Measurements from ENCODE around the gene CFAP74.

CFAP74 gene

DNA sequence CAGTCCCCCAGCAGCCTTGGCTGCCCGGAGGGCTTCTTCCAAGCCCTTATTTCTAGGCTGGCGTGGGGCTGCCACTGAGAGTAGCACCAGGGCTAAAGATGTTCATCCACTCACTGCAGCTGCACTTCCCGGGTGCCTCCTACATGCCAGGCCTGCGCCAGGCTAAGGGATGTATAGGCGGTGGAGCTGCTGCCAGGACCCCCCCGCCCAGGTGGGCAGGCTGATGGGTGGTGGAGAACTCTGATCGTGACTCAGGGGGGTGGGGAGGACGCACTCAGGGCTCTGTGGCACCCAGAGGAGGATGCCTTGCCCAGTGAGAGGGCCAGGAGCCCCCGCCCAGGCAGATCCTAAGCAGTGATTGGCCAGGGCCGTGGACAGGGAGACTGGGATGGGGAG lies 34.1 kb downstream of the CFAP74 start:
- DNase-seq, result no peak

DNA sequence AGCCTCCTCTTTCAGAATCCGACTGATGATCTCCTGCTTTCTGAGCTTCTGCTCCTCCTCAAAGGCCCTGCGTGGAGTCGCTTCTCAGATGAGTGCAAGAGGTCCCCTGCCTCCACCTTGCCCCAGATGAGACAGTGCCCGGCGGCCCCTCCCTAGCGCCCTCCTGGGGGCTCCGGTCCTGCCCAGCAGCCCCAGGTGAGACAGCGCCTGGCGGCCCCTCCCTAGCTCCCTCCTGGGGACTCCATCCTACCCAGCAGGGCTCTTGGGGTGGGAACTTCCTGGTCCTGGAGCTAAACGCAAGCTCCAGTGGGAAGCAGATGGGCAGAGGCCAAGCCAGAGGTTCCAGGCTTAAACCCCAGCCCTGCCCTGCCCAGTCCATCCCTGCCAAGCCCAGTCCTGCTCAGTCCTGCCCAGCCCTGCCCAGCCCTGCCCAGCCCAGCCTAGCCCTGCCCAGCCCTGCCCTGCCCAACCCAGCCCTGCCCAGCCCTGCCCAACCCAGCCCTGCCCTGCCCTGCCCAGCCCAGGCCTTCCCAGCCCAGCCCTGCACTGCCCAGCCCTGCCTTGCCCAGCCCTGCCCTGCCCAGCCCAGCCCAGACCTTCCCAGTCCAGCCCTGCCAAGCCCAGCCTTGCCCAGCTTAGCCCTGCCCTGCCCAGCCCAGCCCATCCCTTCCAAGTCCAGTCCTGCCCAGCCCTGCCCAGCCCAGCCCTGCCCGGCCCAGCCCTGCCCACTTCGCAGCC lies 34.6 kb downstream of the CFAP74 start:
- DNase-seq, result no peak

DNA sequence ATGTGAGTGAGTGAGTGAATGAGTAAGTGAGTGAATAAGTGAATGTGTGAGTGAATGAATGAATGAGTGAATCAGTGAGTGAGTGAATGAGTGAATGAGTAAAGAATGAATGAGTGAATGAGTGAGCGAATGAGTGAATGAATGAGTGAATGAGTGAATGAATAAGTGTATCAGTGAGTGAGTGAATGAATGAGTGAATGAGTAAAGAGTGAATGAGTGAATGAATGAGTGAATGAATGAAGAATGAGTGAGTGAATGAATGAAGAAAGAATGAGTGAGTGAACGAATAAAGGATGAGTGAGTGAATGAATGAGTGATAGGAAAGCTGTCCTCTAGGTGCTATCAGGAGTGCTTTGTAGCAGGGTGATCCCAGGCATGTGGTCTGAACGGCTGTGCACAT lies 35.7 kb downstream of the CFAP74 start:
- no peak for DNase-seq

DNA sequence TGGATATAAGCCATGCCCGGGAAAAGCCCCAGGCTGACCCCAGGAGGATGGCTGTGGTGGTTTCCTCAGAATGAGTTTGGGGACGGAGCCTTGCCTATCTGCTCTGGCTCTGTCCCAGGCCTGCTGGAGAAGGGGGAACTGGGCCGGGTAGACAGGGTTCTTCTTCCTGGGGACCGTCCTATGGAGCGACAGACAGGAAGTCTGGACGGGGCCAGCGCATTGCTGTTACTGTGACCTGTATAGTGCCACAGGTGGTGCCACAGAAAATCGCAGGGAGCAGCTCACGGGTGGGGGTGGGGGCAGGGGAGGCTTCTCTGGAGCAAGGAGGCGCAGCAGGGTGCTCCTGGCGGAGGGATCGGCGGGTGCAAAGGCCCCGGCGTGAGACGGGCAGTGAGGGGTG lies 36.4 kb downstream of the CFAP74 start:
- DNase-seq, result no peak

DNA sequence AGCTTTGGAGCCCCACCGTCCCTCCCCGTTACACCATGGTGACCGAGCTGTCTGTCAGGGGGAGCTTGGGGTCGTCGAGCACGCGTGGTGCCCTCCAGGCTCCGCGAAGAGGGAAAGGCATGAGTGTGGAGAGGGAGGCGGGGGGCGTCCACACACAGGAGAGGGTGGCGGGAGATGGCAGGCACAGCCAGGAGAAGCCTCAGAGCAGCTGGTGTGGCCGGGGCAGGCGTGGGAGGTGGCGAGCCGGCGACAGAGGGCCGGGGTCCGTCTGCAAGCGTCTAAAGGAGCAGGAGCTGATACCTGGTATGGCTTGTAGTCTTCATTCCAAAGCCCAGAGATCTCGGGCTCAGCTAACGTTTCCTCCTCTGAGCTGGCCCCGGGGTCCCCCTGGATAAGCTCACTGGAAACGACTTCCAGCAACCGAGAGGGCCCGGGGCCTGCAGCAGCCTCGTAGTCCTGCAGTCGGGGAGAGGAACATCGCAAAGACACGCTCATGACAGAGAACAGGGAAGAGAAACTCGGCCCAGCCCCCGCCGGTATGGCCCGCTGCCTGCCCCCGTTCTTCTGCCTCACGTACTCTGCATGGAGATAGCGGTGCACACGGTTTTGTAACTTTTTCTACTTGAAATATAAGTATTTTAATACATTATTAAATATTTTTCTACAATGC lies 37.4 kb downstream of the CFAP74 start:
- DNase-seq, result no peak

DNA sequence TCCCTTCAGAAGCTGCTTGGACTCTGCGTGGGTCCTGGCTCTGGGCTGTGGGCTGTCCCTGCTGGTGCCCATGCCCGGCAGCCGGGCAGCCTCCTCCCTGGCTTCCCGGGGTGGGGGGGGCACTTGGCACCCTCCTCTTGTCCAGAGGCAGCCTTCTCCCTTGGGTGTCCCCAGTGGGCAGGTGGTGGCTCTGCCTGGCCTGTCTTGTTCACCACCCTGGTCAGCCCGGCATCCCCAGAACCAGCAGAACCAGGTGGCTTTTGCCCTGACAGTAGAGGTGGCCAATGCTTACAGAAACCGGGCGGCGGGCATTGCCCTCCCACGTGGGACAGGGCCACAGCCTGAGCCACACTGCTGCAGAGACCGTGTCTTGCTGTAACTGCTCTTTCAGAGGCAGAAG lies 38.0 kb downstream of the CFAP74 start:
- DNase-seq, result no peak

DNA sequence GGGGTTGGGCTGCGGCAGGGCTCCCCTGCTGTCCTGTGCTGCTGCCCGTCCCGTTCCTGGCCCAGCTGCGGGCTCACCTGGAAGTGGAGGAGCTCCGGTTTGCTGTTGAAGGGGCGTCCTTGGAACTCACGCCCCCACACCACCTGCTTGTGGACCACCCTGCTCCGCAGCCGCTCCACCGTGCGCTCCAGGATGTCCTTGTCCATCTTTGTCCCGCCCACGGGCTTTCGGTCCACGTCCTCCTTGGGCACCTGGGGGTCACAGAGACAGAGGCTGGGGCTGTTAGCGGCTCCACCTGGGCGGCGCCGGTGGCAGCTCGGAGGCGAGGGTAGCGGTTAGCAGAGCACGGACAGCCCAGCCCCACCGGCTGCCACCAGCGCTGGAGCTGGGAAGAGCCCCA lies 38.8 kb downstream of the CFAP74 start:
- DNase-seq, result no peak

DNA sequence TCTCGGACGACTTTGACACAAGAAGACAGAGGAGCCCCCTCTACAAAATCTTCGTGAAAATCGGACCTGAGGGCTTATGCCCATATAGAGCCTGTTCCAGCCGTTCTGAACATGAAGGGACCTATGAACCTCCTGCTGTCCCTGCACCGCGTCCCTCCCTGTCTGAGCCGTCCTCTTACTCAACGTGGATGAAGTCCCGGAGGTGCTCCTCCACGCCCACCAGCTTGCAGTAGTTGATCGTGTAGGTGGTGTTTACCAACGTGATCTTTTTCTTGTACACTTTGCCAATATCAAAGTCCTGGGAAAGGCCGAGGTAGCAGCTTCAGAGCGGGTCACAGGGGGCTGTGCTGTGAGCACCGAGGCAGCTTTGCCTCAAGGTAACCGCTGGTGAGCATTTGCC lies 40.0 kb downstream of the CFAP74 start:
- no peak for DNase-seq

DNA sequence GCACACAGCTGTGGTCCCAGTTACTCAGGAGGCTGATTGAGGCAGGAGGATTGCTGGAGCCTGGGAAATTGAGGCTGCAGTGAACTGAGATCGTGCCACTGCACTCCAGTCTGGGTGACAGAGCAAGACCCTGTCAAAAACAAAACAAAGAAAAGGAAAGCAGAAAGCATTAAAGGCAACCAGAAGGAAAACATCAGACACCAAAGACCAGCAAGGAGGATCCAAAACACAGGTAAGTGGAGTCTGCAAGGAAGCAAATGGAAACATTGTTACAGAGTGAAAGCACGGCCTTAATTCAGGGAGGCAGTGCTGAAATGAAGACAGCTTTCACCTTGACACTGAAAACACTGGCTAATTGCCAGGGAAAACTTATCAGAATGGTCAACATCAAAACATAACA lies 40.8 kb downstream of the CFAP74 start:
- no peak for DNase-seq

DNA sequence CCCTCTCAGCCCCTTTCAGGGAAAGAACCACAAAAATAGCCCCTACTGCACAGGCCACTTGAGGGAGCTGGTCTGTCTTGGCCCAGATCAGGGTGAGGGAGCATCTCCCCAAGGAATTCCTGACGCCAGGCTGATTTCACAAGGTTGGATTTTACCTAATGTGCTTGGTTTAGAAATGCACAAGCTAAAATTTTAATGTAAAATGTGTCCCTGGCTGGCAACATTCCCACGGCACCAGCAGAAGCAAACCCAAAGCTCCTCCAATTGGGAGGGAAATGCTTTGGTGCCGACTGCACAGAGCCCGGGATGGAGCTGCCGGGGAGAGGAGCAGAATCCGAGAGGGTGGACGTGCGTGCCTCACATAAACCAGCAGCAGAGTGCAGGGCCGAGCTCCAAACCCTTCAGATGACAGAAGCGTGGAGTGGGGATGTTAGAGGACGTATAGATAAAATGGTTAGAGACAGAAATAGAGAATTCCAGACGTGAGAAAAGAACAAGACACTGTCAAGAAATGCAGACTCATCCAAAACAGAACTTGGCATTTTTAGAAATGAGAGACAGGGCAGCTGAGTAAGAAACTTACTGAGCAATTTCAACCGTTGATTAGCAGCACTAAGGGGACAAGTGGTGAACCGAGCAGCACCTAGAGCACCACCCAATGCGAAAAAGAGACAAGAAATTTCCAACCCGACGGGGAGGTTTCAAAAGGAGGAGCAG lies 42.9 kb downstream of the CFAP74 start:
- DNase-seq, result no peak

DNA sequence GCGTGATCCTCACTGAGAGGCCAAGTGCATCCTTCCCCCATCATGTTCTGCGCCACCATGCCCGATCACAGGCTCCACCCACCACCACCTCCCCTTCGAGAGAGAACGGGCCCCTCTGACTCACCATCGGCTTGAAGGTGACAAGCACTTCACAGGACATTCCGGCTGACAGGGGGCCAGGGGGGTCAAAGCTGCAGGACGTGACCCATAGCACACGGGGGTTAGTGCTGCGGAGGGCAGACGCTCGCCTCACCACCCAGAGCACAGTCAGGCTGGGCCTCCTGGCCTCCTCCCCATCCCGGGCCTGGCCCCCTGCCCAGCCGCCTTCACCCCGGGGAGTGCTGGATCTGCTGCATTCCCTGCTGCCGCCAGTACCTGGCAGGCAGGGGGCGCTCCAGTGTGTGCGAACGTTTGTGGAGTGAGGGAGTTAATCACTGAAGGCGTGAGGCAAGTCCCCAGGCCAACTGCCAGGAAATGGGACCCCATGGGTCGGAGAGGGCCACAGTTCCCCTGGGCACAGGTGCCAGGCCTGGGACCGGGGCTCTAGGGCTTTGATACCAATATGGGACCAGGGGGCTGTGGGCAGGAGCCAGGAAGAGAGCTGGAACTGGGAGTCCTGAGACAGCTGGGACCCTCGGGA lies 43.6 kb downstream of the CFAP74 start:
- DNase-seq, result no peak

DNA sequence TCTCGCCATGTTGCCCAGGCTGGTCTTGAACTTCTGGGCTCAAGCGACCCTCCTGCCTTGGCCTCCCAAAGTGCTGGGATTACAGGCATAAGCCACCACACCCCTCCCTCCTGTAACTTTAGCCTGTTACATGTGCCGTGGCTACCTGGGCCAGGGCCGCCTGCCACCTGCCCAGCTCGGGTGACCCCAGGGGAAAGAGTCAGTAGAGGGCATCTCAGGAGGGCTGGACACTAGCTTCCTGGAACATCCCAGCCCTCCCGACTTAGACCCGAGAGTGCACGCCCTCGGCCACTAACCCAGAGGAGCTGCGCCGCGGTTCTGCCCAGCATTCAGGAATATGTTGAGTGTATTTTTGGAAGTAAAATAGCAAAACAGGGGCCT lies 44.1 kb downstream of the CFAP74 start:
- DNase-seq, result no peak

DNA sequence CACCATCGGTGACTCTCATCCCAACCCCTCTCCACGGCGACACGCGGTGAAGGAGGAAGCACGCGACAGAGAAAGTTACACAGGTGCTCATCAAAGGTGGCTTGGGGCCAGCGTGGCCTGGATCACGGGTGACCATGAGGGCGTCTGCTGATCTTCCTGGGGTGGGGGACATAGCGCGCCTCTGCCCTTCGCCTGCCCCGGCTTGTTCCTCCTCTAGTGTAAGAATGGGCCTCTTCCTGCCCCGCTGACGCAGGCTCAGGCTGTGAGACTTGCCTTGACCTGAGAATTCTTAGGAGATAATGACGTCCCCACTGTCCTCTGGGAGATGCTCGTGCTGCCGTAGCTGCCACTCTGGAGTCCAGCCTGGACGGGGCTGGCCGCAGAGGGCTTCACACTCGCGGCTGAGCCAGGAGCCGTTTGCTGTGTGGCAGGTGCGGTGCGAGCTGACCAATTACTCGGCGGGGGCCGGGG lies 45.5 kb downstream of the CFAP74 start:
- no peak for DNase-seq

DNA sequence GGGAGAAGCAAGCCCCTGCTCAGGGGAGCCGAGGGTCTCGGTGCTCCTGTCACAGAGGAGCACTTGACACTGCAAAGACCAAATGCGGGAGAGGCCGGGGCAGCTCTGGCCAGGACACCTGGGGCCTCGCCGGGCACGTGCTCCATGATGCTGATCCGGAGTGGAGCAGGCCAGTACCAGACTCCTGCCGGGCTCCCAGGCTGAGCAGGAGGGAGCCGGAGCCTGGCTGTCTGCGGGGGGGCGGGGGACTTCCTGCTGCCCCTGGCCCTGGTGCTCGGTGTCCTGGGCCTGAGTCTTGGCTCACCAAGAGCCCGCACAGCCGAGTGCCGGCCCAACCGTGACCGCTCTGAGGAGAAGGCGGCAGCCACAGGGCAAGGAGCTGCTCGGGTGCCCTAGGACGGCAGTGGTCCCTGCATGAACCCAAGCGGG lies 46.0 kb downstream of the CFAP74 start:
- no peak for DNase-seq

DNA sequence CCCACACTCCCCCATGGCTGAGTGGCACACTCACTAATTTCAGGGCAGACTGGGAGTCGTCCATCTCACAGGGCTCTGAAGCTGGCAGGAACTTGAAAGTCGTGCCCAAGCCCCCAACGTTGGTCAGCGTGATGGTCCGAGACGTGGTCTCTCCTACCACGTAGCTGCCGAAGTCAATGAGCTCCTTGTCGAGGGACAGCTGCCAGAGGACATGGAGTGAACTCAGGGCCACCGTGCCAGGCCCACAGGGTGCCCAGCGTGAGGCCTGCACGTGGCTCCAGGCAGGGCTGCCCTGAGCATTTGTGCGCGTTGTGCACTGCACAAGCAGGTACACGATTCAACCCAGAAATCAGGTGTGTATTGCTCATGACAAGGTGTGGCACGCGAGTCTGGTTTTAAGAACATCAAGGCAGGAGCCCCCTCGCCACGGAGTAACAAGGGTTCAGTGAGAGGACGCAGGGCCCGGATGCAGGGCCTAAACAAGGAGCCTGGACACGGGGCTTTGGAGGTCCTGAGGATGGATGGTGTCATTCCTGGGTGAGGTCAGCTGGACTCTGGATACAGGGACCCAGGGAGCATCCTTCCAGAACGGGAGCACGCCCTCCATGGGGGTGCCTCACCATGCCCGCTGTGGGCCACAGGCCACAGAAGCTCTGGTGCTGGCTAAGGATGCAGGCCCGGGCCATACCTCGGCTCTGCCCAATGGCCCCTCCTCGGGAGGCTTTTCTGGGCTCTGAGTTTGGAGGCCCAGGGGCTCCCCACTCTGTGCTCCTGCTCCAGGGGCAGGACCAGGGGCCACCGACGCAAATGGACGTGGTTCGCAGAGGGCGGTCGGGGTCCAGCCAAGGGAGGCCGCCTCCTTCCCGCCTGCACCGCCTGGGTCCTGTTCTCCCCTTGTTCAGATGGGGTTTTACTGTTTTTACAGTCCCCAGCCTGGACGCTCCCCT lies 46.7 kb downstream of the CFAP74 start:
- no peak for DNase-seq

DNA sequence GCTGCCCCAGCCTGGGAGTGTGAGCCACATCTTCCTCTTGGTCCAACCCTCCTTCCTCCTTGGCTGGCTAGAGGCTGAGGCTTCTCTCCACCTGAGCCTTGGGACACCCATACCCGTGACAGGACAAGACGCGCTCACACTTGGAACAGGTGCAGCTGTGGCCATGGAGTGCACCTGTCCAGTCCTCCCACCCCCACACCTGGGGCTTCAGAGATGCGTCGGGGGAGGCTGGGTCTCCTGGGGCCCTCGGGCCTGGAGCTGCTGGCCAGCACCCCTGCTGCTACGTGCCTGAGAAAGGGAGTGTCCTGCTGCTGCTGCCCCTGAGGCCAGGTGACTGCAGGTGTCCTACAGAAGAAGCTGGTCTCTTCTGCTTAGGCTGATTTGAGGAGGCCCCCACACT lies 47.5 kb downstream of the CFAP74 start:
- DNase-seq, result no peak

DNA sequence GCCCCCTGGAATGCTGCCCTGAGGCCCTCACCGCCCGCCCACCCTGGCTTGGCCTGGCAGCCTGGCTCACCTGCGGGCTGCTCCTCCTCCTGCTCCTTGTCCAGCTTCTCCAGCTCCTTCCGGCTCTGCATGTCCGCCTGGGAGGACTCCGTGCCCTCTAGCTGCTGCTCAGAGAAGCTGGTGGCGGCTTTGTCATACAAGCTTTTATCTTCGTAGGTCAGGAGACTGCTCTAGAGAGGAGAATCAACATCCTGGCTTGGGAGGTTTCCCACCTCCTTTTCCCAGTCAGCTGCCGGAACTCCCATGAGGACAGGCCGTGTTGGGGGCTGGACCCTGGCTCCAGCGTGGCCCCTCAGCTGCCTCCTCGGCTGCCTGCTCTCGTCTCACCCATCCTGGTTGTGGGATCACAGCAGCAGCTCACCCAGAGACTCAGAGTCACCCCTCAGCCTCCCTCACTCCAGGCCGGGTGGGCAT lies 47.9 kb downstream of the CFAP74 start:
- DNase-seq, result no peak

DNA sequence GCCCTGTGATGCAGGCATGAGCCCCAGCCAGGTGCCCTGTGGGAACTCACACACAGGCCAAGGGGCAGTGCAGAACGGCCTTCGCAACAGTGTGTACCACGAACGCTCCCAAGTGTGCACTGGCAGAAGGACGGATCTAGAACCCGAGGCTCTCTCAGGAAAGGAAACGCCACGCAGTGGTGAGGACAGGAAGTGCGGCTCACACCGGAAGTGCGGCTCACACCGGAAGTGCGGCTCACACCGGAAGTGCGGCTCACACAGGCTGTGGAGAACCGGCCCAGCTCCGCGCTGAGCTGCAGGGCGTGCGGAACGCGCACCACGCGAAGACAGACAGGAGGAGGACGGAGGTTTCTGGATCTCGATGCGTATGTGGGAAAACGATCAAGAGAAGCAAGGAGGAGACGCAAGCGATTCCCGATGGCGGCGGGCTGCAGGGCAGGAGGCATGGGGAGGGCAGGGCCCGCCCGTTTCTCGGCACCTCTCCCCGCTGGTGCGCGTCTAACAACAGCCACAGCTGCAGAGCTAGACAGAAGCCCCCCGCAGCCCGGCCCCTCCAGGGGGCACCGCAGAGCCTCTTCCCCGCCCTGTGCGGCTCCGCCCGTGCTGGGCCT lies 48.6 kb downstream of the CFAP74 start:
- DNase-seq, result no peak

DNA sequence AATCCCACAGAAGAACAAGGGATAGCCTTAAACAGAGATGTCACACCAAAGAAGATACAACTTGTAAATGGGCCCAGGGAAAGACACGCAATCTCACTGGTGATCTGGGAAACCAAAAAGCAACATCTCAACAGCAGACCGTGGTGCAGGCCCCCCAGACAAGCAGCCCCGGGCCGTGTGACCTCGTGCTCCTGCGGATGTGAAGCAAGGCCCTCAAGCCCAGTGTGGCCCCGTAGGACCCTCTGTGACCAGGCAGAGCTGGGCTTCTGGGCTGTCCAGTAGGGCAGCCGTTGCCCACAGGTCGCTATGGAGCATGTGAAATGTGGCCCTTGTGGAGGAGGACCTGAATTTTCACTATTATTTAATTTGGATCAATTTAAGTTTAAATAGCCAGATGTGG lies 49.6 kb downstream of the CFAP74 start:
- DNase-seq, result no peak

DNA sequence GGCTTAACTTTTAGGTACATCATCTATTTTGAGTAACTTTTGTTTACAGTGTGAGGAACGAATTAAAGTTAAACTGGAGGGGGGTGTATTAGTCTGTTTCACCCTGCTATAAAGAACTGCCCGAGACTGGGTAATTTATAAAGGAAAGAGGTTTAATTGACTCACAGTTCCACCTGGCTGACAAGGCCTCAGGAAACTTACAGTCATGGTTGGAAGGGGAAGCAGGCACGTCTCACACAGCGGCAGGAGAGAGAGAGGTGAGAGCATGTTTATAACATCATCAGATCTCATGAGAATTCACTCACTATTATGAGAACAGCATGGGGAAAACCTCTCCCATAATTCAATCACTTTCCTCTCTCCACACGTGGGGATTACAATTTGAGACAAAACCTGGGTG lies 52.6 kb downstream of the CFAP74 start:
- no peak for DNase-seq

DNA sequence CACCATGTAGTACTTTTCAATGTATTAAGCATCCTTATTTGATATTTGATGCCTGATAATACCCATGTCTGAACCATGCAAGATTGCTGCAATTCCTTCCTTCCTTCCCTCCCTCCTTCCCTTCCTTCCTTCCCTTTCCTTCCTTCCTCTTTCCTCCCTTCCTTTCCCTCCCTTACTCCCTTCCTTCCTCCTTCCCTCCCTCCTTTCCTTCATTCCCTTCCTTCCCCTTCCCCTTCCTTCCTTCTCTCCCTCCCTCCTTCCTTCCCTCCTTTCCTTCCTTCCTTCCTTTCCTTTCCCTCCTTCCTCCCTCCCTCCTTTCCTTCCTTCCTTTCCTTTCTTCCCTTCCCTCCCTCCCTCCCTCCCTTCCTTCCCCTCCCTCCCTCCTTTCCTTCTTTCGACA lies 54.8 kb downstream of the CFAP74 start:
- DNase-seq, result no peak

DNA sequence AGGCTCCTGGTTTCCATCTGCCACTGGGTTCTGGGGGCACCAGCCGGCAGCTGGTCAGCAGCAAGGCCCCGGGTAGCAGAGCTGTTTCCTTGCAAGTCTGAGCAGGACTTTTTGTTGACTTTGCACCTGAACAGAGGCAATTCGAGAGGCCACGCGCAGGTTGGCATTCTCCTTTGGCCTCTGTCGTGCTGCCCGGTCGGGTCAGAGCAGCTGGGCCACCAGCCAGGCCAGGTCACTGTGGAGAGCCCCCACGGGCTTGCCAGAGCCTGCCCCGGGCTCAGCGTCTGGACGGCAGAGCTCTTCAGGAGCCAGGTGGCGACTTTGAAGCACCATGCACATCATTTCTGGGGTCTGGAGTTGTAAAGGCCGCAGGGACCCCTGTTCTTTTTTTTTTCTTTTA lies 56.1 kb downstream of the CFAP74 start:
- DNase-seq, result no peak

All from activated gamma-delta T cell (primary cell).